SK-N-MC (cell line): ENCODE data around the gene ORC4.

Experiments used
- EZH2 ChIP-seq: fragments of 200-600 bp; sonication (generic); IDR thresholded peaks from one replicate; pipeline ENCODE4 v1.6.1; 2017; ENCODE audit warnings: antibody characterized with exemption
- FOXP2 ChIP-seq: optimal IDR thresholded peaks from 2 replicates; pipeline ENCODE3; 2011; ENCODE audit warnings: mild to moderate bottlenecking, moderate library complexity; ENCODE audit not compliant: insufficient read depth; ENCODE audit errors: extremely low read length, control extremely low read depth
- POLR2AphosphoS5 ChIP-seq: IDR thresholded peaks from 2 replicates; pipeline ENCODE4 v1.6.1; 2012; ENCODE audit warnings: mild to moderate bottlenecking, low read depth, low read length, borderline replicate concordance

DNA sequence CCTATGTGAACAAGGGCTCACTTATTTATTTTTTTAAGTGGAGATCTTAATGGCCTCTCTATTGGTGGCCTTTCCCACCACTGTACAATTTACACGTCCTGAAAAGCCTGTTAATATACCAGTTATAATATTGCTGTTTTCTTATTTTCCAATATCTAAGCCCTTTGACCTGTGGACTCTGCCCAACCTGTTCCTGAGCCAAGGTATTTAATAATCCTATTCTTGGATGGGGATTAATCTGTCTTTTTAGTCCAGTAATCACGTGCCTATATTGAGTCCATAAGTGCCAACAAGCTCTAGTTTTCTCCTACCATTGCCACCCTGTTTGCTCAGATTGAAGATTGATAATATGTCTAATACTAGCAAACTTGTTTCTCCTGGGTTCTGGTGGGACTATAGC is 43.1 kb upstream of the ORC4 start:
- TF ChIP-seq EZH2 (no peak), POLR2AphosphoS5 (no peak), FOXP2 (no peak)
